IPS-20b (cell line): ENCODE results near the gene TC2N.
"Not testable (repeated sequence)": the region's sequence is repeated elsewhere in the genome, so short reads cannot be mapped to it uniquely, and the experiment has no call there.

ENCODE experiments used
- H3K27ac ChIP-seq: one replicate; pipeline ENCODE4 v1.5.1; 2013; ENCODE audit warnings: low read length
- H3K27me3 ChIP-seq: 2 replicates; pipeline ENCODE4 v1.6.1; 2013; ENCODE audit warnings: mild to moderate bottlenecking, low read length, inconsistent platforms; ENCODE audit not compliant: insufficient read depth
- H3K36me3 ChIP-seq: 2 replicates; pipeline ENCODE4 v1.6.1; 2013; ENCODE audit warnings: low read depth, mild to moderate bottlenecking, inconsistent platforms, low read length, moderate library complexity; ENCODE audit not compliant: insufficient read depth
- H3K4me1 ChIP-seq: 2 replicates; pipeline ENCODE4 v1.6.1; 2013; ENCODE audit warnings: mild to moderate bottlenecking, control low read depth, inconsistent platforms, low read length, moderate library complexity; ENCODE audit not compliant: insufficient read depth
- H3K4me3 ChIP-seq: 2 replicates; pipeline ENCODE4 v1.5.1; 2013; ENCODE audit warnings: mild to moderate bottlenecking, low read length, inconsistent platforms
- H3K9ac ChIP-seq: 2 replicates; pipeline ENCODE4 v1.6.1; 2013; ENCODE audit warnings: low read depth, mild to moderate bottlenecking, inconsistent platforms, low read length, moderate library complexity
- H3K9me3 ChIP-seq: 2 replicates; pipeline ENCODE4 v1.6.1; 2013; ENCODE audit warnings: mild to moderate bottlenecking, low read depth, low read length, inconsistent platforms; ENCODE audit not compliant: insufficient read depth

TC2N gene

DNA sequence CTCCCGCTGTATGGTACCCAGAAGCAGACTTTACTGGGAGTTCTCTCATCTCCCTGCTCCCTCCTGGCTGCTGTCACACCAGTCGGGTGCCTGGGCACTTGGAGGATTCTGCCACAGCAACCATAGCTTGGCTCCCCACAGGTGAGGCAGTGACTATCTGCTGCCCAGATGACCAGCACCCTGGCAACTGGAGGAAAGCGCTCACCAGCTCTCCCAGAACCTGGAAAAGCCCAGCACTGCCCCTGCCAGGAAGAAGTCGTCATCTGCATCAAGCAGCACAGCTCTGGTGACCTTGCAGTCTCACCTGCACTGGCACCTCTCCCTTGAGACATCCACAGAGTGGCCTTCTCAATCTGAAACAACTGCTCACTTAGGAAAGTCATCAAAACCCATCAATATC is 31.9 kb upstream of the TC2N start:
- peaks cover 4% of the 10 kb centered on the region; the same call in 1 of the 2 replicates for H3K4me1 ChIP-seq
- H3K9ac ChIP-seq: no peak overlapping the region
- H3K9me3 ChIP-seq: no peaks in the 10 kb centered on the region
- no peak overlapping the region for H3K27ac ChIP-seq
- H3K36me3 ChIP-seq: no peaks in the 10 kb centered on the region
- no peak overlapping the region for H3K4me3 ChIP-seq
- no peaks in the 10 kb centered on the region for H3K27me3 ChIP-seq

DNA sequence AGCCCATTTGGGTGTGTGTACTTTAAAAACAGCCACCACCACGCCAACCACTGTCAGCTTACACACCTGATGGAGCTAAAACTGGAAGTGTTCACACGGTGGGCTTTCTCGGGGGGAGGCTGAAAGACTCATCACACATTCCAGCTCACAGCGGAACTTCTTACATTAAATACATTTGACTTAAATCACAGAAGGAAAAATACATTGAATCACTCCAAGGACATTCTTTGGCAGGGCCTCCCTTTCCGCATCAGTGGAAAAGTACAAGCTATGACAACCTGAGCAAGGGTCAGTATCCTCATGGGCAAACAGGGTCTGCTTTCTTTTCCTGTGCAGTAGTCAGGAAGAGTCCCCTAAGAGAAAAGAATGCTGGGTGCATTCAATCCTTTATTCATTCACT is 31.0 kb upstream of the TC2N start:
- Histone ChIP-seq H3K27me3 (no peaks in the 10 kb centered on the region), H3K9ac (no peak overlapping the region), H3K27ac (no peak overlapping the region), H3K4me1 (peaks cover 4% of the 10 kb centered on the region; the same call in 1 of the 2 replicates), H3K9me3 (no peaks in the 10 kb centered on the region), H3K4me3 (no peak overlapping the region), H3K36me3 (no peaks in the 10 kb centered on the region)

DNA sequence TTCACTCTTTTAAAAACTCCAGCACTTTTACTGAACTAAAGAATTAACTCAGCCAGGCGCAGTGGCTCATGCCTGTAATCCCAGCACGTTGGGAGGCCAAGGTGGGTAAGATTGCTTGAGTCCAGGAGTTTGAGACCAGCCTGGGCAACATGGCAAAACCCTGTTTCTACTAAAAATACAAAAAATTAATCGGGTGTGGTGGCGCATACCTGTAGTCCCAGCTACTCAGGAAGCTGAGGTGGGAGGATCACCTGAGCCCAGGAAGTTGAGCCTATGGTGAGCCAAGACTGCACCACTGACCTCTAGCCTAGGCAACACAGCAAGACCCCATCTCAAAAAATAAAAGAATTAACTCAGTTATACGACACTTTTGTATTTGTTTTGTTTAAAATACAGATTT is 30.4 kb upstream of the TC2N start:
- H3K9ac ChIP-seq, H3K27me3 ChIP-seq, H3K4me3 ChIP-seq, H3K9me3 ChIP-seq, H3K4me1 ChIP-seq, H3K27ac ChIP-seq, H3K36me3 ChIP-seq: not testable (repeated sequence)

DNA sequence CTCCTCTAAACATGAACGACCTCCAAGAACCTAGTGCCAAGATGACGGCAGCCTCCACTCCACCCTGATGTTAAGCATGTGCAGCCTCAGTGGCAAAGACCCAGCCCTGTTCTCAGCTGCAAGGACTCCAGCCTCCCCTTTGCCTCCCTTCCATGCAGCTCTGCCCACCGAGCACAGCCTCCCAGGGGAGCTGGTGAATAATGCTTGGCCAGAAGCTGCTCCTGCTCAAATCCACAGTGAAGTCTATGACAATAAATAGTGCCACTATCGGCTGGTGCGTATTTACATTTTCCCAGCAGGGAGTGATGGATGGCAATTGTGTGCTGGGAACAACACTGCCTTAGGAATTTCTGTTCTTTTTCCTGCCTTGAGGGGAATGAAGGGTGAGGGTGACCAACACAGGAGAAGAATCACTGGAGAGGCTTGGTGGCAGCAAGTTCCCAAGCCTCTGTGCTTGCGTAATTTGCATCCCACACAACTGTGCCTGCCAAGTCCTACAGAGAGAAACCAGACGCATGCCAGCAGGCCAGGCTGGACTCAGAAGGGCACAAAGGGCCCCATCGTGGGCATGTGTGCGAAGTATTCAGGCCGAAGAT is 29.9 kb upstream of the TC2N start:
- no peak overlapping the region for H3K27ac ChIP-seq
- no peaks in the 10 kb centered on the region for H3K9me3 ChIP-seq
- H3K4me3 ChIP-seq: no peak overlapping the region
- peaks cover 4% of the 10 kb centered on the region; the same call in 1 of the 2 replicates for H3K4me1 ChIP-seq
- H3K27me3 ChIP-seq: no peaks in the 10 kb centered on the region
- H3K9ac ChIP-seq: no peak overlapping the region
- no peaks in the 10 kb centered on the region for H3K36me3 ChIP-seq

DNA sequence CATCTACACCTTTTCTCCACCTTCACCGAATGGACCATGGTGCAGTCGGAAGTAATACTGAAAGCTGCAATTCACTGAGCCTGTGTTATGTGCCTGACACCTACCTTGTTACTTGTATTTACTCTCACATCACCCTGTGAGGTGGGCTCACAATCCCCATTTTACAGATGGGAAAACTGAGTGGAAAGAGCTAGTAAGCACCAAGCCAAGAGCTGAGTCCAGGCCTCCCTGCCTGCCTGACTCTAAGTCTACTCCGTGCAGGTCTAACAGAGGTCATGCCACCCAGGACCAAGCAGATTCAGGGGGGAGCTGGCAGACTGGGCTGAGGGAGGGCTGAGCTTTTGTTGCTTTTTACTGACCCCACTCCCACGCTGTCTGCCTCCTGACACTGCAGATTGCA is 29.1 kb upstream of the TC2N start:
- Histone ChIP-seq H3K9ac (no peak overlapping the region), H3K9me3 (no peaks in the 10 kb centered on the region), H3K27ac (no peak overlapping the region), H3K36me3 (no peaks in the 10 kb centered on the region), H3K4me1 (peaks cover 4% of the 10 kb centered on the region; the same call in 1 of the 2 replicates), H3K4me3 (no peak overlapping the region), H3K27me3 (no peaks in the 10 kb centered on the region)

DNA sequence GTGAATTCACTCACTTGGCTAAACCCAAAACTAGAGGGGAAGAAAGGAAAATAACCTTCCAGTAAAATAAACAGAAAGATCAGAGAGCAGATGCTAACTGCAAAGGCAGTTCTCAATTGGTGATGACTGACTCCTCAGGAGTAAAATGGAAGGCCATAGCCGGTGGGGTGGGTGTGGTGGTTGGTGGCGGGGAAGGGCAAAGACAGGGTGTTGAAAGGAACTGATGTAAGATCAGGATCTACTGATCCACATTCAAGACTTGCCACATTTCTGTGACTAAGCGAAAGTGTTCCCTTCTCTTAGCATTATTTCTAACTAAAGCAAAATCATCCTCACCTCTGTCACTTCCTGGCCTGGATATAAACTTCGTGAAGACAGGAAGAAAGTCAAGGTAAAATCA is 26.3 kb upstream of the TC2N start:
- no peaks in the 10 kb centered on the region for H3K27me3 ChIP-seq
- H3K36me3 ChIP-seq: no peaks in the 10 kb centered on the region
- H3K27ac ChIP-seq: no peak overlapping the region
- peaks cover 4% of the 10 kb centered on the region; the same call in 1 of the 2 replicates for H3K4me1 ChIP-seq
- H3K9ac ChIP-seq: no peak overlapping the region
- H3K4me3 ChIP-seq: no peak overlapping the region
- H3K9me3 ChIP-seq: no peaks in the 10 kb centered on the region

DNA sequence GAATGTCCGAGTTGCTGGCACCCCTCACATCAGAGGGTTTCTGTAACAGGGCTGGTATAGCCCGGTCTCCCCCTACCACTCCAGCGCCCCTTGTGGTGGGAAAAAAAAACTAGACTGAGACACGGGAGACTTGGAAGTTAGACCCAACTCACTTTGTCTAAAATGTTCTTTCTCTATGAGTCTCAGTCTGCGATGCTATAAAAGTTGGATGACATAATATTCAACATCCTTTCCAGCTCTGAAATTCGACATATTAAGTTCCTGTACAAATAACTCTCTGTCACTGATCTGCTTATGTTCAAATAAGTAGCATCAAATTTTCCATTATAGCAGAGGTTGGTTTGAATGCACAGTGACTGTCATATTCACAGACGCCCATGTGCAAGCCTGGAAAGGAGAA is 25.7 kb upstream of the TC2N start:
- Histone ChIP-seq H3K27ac (no peak overlapping the region), H3K9me3 (no peaks in the 10 kb centered on the region)

DNA sequence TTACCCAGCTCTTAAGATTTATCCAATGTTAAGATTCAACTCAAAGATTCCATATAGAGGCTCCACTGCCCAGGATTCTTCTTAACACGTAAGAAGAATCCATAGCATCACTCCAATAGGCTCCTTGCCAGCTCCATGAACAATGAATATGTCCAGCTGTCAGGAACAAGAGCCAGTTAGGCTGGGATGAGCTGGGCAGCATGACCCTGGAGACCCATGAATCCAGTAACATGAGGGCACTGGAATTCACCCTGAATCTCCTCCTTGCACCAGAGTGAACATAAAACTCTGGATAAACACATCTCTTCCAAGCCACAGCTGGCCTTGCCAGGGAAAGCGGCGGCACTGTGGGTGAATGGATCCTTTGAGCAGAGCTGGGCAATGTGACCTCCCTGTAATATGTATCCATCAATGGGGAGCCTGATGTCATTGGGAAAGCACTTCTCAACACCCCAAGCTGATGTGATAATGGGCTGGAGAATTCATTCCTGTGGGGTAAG is 24.4 kb upstream of the TC2N start:
- no peak overlapping the region for H3K4me3 ChIP-seq
- no peaks in the 10 kb centered on the region for H3K27me3 ChIP-seq
- no peak overlapping the region for H3K9ac ChIP-seq
- no peak overlapping the region for H3K27ac ChIP-seq
- H3K9me3 ChIP-seq: no peaks in the 10 kb centered on the region
- no peaks in the 10 kb centered on the region for H3K4me1 ChIP-seq
- no peaks in the 10 kb centered on the region for H3K36me3 ChIP-seq

More for the DNA sequence above, 25.7 kb upstream of the TC2N start:
- peaks cover 4% of the 10 kb centered on the region; the same call in 1 of the 2 replicates for H3K4me1 ChIP-seq
- no peaks in the 10 kb centered on the region for H3K27me3 ChIP-seq
- H3K36me3 ChIP-seq: no peaks in the 10 kb centered on the region
- no peak overlapping the region for H3K4me3 ChIP-seq
- no peak overlapping the region for H3K9ac ChIP-seq

DNA sequence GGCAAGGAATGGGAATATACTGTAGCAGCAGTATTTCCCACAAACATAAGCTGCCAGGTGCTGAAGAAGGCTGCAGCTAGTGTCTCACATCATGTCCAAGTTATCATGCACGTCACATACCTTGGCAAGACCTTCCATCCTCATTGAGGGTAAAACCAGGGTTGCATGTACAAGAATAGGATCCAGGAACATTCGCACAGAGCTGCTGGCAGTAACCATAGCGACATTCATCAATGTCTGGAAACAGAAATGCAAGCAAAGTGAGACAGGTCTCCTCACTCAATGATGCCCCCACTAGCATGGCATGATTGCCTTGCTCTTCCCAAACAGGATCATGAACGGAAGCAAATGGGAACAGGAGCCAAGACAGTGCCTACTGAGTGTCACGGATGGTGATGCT is 23.8 kb upstream of the TC2N start:
- no peak overlapping the region for H3K9ac ChIP-seq
- H3K4me1 ChIP-seq: no peaks in the 10 kb centered on the region
- H3K27ac ChIP-seq: no peak overlapping the region
- H3K27me3 ChIP-seq: no peaks in the 10 kb centered on the region
- no peaks in the 10 kb centered on the region for H3K36me3 ChIP-seq
- no peak overlapping the region for H3K4me3 ChIP-seq
- no peaks in the 10 kb centered on the region for H3K9me3 ChIP-seq

DNA sequence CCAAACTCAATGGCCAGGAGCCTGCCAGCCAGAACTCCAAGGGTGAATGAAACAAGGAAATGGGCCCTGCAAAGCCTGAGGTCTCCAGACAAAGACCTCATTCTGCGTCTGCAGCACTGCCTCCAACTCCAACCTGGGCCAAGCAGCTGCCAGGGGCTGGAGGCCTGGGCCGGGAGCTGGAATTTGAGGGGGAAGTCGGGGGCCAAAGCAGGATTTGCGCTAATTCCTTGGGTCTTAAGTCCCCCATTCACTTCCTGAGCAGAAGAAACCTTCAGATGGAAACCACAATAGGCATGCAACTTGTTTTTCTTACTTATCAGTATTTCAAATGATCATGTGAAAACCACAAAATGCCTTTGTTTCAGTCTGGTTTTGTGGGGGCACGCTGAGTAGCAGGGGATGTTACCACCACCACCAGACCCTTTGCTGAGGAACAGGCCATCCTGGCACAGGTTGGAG is 23.0 kb upstream of the TC2N start:
- H3K9ac ChIP-seq: no peak overlapping the region
- H3K27ac ChIP-seq: no peak overlapping the region
- no peaks in the 10 kb centered on the region for H3K4me1 ChIP-seq
- no peaks in the 10 kb centered on the region for H3K9me3 ChIP-seq
- no peaks in the 10 kb centered on the region for H3K27me3 ChIP-seq
- no peak overlapping the region for H3K4me3 ChIP-seq
- no peaks in the 10 kb centered on the region for H3K36me3 ChIP-seq

DNA sequence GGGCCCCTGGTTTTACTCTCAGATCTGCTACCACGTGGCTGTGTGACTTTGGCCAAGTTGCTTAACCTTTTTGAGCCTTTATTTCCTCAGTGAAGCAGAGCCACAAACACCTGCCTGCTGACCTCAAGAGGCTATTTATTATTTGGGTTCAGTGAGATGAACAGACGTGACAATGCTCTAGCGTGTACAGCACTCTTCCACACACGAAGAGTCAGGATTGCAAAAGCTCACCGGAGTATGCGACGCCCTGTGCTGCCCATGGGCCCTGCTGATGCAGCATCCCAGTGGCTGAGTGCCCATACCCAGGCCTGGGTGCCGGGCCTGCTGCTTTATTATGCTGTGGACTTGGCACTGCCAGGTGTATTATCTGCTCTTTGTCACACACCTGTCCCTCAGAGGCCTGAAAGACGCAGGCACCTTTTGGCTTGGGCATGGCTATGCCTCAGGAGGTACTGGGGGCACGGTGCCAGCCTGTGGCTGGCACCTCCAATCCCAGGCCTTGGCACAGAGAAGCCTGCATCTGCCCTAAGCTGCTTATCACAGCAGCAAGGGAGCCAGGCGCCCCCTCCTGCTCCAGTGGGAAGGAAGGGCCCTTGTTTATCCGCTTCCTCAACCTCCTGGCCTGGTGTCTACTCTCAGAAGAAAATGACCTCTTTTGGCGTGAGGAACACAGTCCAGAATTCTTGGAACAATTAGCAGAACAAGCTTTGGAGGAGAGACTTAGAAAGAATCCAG is 22.3 kb upstream of the TC2N start:
- Histone ChIP-seq H3K9me3 (no peaks in the 10 kb centered on the region), H3K27ac (no peak overlapping the region), H3K36me3 (no peaks in the 10 kb centered on the region), H3K4me1 (no peaks in the 10 kb centered on the region), H3K9ac (no peak overlapping the region), H3K4me3 (no peak overlapping the region), H3K27me3 (no peaks in the 10 kb centered on the region)
